GM23338 (cell line): ENCODE results near the gene SIMC1.
"Not testable (repeated sequence)": the region's sequence is repeated elsewhere in the genome, so short reads cannot be mapped to it uniquely, and the experiment has no call there.

Experiments
- CREB1 ChIP-seq: fragments of 250-450 bp; sonication (Bioruptor Pico); IDR thresholded peaks from 2 replicates; pipeline ENCODE4 v1.5.0; 2020; ENCODE audit warnings: low read depth, mild to moderate bottlenecking, moderate library complexity
- EZH2 ChIP-seq: fragments of 200-600 bp; sonication (generic); IDR thresholded peaks from one replicate; pipeline ENCODE4 v1.8.0; 2017; ENCODE audit warnings: antibody characterized with exemption, mild to moderate bottlenecking, low read depth; ENCODE audit not compliant: unreplicated experiment
- EZH2phosphoT487 ChIP-seq: fragments of 200-600 bp; sonication (generic); IDR thresholded peaks from one replicate; pipeline ENCODE4 v1.8.1; 2018; ENCODE audit warnings: antibody characterized with exemption; ENCODE audit not compliant: unreplicated experiment
- JUNB ChIP-seq: IDR thresholded peaks from one replicate; pipeline ENCODE4 v1.6.1; 2016; ENCODE audit warnings: antibody characterized with exemption; ENCODE audit not compliant: unreplicated experiment
- POLR2AphosphoS5 ChIP-seq: IDR thresholded peaks from 2 replicates; pipeline ENCODE4 v1.6.1; 2016; ENCODE audit warnings: antibody characterized with exemption, low read depth
- TF ChIP-seq, protein P1 (sequence below), 2 experiments: fragments of 200-600 bp in 1 of 2; sonication (generic) in 1 of 2; conservative IDR thresholded peaks; 2 replicates each; pipeline versions ENCODE4 v1.5.1 to v1.6.1; 2016 to 2017; ENCODE audit warnings: antibody characterized with exemption in 2 of 2, low read depth in 2 of 2, mild to moderate bottlenecking in 2 of 2, moderate library complexity in 1 of 2
- TF ChIP-seq, protein P2 (sequence below): fragments of 250-450 bp; sonication (Bioruptor Pico); IDR thresholded peaks from 2 replicates; pipeline ENCODE4 v1.5.0; 2020; ENCODE audit warnings: mild to moderate bottlenecking, moderate library complexity

DNA sequence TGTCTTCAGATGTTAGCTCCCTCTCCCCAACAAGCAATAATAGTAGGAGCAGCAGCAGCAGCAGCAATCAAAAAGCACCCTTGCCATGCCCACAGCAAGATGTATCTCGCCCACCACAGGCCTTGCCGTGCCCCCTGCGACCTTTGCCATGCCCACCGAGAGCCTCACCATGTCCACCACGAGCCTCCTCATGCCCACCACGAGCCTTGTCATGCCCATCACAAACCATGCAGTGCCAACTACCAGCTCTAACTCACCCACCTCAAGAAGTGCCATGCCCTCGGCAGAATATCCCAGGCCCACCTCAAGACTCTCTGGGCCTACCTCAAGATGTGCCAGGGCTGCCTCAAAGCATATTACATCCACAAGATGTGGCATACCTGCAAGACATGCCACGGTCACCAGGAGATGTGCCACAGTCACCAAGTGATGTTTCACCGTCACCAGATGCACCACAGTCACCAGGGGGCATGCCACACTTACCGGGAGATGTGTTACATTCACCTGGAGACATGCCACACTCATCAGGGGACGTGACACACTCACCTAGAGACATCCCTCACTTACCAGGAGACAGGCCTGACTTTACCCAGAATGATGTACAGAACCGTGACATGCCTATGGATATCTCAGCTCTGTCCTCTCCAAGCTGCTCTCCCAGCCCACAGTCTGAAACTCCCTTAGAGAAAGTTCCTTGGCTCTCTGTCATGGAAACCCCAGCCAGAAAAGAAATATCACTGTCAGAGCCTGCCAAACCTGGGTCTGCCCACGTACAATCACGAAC is 52.0 kb downstream of the SIMC1 start:
- TF ChIP-seq, protein P1, sequence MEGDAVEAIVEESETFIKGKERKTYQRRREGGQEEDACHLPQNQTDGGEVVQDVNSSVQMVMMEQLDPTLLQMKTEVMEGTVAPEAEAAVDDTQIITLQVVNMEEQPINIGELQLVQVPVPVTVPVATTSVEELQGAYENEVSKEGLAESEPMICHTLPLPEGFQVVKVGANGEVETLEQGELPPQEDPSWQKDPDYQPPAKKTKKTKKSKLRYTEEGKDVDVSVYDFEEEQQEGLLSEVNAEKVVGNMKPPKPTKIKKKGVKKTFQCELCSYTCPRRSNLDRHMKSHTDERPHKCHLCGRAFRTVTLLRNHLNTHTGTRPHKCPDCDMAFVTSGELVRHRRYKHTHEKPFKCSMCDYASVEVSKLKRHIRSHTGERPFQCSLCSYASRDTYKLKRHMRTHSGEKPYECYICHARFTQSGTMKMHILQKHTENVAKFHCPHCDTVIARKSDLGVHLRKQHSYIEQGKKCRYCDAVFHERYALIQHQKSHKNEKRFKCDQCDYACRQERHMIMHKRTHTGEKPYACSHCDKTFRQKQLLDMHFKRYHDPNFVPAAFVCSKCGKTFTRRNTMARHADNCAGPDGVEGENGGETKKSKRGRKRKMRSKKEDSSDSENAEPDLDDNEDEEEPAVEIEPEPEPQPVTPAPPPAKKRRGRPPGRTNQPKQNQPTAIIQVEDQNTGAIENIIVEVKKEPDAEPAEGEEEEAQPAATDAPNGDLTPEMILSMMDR (conservative IDR thresholded peaks at IDR 0.05; ENCODE audit: low read depth in 2 of 2): not testable (repeated sequence)
- not testable (repeated sequence) for TF ChIP-seq CREB1, POLR2AphosphoS5, EZH2, EZH2phosphoT487, JUNB
- TF ChIP-seq, protein P2, sequence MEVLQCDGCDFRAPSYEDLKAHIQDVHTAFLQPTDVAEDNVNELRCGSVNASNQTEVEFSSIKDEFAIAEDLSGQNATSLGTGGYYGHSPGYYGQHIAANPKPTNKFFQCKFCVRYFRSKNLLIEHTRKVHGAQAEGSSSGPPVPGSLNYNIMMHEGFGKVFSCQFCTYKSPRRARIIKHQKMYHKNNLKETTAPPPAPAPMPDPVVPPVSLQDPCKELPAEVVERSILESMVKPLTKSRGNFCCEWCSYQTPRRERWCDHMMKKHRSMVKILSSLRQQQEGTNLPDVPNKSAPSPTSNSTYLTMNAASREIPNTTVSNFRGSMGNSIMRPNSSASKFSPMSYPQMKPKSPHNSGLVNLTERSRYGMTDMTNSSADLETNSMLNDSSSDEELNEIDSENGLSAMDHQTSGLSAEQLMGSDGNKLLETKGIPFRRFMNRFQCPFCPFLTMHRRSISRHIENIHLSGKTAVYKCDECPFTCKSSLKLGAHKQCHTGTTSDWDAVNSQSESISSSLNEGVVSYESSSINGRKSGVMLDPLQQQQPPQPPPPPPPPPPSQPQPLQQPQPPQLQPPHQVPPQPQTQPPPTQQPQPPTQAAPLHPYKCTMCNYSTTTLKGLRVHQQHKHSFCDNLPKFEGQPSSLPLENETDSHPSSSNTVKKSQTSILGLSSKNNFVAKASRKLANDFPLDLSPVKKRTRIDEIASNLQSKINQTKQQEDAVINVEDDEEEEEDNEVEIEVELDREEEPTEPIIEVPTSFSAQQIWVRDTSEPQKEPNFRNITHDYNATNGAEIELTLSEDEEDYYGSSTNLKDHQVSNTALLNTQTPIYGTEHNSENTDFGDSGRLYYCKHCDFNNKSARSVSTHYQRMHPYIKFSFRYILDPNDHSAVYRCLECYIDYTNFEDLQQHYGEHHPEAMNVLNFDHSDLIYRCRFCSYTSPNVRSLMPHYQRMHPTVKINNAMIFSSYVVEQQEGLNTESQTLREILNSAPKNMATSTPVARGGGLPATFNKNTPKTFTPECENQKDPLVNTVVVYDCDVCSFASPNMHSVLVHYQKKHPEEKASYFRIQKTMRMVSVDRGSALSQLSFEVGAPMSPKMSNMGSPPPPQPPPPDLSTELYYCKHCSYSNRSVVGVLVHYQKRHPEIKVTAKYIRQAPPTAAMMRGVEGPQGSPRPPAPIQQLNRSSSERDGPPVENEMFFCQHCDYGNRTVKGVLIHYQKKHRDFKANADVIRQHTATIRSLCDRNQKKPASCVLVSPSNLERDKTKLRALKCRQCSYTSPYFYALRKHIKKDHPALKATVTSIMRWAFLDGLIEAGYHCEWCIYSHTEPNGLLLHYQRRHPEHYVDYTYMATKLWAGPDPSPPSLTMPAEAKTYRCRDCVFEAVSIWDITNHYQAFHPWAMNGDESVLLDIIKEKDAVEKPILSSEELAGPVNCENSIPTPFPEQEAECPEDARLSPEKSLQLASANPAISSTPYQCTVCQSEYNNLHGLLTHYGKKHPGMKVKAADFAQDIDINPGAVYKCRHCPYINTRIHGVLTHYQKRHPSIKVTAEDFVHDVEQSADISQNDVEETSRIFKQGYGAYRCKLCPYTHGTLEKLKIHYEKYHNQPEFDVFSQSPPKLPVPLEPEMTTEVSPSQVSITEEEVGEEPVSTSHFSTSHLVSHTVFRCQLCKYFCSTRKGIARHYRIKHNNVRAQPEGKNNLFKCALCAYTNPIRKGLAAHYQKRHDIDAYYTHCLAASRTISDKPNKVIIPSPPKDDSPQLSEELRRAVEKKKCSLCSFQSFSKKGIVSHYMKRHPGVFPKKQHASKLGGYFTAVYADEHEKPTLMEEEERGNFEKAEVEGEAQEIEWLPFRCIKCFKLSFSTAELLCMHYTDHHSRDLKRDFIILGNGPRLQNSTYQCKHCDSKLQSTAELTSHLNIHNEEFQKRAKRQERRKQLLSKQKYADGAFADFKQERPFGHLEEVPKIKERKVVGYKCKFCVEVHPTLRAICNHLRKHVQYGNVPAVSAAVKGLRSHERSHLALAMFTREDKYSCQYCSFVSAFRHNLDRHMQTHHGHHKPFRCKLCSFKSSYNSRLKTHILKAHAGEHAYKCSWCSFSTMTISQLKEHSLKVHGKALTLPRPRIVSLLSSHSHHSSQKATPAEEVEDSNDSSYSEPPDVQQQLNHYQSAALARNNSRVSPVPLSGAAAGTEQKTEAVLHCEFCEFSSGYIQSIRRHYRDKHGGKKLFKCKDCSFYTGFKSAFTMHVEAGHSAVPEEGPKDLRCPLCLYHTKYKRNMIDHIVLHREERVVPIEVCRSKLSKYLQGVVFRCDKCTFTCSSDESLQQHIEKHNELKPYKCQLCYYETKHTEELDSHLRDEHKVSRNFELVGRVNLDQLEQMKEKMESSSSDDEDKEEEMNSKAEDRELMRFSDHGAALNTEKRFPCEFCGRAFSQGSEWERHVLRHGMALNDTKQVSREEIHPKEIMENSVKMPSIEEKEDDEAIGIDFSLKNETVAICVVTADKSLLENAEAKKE (CRISPR knock-in tag): not testable (repeated sequence)
